Endothelial cell of umbilical vein (primary cell): ENCODE measurements around the gene RRH. TPM values are rescaled to one million over a fixed set of nuclear protein-coding genes. Genes with fewer than 3 reads are reported as not detected.

Source experiments
- BruUV-seq: library from RNA; stranded (reverse); fragments of 400-500 nt; replicated peaks from 2 replicates; lab custom pipeline; 2021; lab: Mats Ljungman, UMichigan
- CTCF ChIA-PET: fragments of 300-600, 350-600 bp; sonication (Branson Sonifier 250); formaldehyde crosslinking; loops from one replicate; lab custom pipeline; 2021; ENCODE audit warnings: antibody characterized with exemption, inconsistent platforms; lab: Charles Lee
- POLR2A ChIA-PET: fragments of 300-600, 350-600 bp; sonication (Branson Sonifier 250); formaldehyde crosslinking; loops from one replicate; lab custom pipeline; 2021; ENCODE audit warnings: antibody characterized with exemption, inconsistent platforms; lab: Charles Lee
- DNase-seq: peaks from one replicate; pipeline ENCODE4 v3.0.0-alpha.2; 2011; ENCODE audit warnings: low read depth, low spot score
- FAIRE-seq: peaks from 2 replicates; lab custom pipeline; 2011; peaks lifted over from hg19 to GRCh38; lab: Jason Lieb, UNC
- H2AFZ ChIP-seq: 2 replicates; pipeline ENCODE4 v1.6.0; 2012; ENCODE audit warnings: low read depth, low read length, control low read depth, inconsistent platforms
- H3K27ac ChIP-seq: 2 replicates; pipeline ENCODE4 v1.5.1; 2011; ENCODE audit warnings: low read depth, mild to moderate bottlenecking, control low read depth, low read length, moderate library complexity; ENCODE audit not compliant: insufficient read depth
- H3K27me3 ChIP-seq, 2 experiments: 2 replicates each; pipeline versions ENCODE4 v1.6.0 to v1.6.1; 2011; ENCODE audit warnings: low read length in 2 of 2, mixed read lengths in 1 of 2; ENCODE audit not compliant: control insufficient read depth in 2 of 2, insufficient read depth in 2 of 2
- H3K36me3 ChIP-seq, 2 experiments: 2 replicates in 1 of 2; 3 replicates in 1 of 2; pipeline ENCODE4 v1.5.1; 2011; ENCODE audit warnings: low read length in 2 of 2, mild to moderate bottlenecking in 1 of 2, moderate library complexity in 1 of 2; ENCODE audit not compliant: control insufficient read depth in 2 of 2, insufficient read depth in 2 of 2; ENCODE audit errors: extremely low read depth in 1 of 2
- H3K4me1 ChIP-seq: 3 replicates; pipeline ENCODE4 v1.5.1; 2011; ENCODE audit warnings: mild to moderate bottlenecking, low read length; ENCODE audit not compliant: control insufficient read depth, insufficient read depth; ENCODE audit errors: extremely low read depth
- H3K4me2 ChIP-seq: 2 replicates; pipeline ENCODE4 v1.6.1; 2011; ENCODE audit warnings: low read length, control low read depth, mixed read lengths; ENCODE audit not compliant: insufficient read depth
- H3K4me3 ChIP-seq, 3 experiments: fragments of 200-600 bp in 1 of 3; sonication (generic), shearing (Covaris generic) in 1 of 3; replicated peaks in 1 of 3; 2 replicates each; pipeline ENCODE4 v1.5.1; 2011 to 2016; ENCODE audit warnings: control low read depth in 3 of 3, low read length in 3 of 3, mild to moderate bottlenecking in 2 of 3, inconsistent platforms in 1 of 3, low read depth in 1 of 3, moderate library complexity in 1 of 3; ENCODE audit not compliant: insufficient read depth in 1 of 3
- H3K79me2 ChIP-seq: 2 replicates; pipeline ENCODE4 v1.6.0; 2012; ENCODE audit warnings: low read length, inconsistent platforms; ENCODE audit not compliant: control insufficient read depth, insufficient read depth
- H3K9ac ChIP-seq: replicated peaks from 2 replicates; pipeline ENCODE3; 2011; ENCODE audit warnings: low read length, control low read depth; ENCODE audit not compliant: insufficient read depth; ENCODE audit errors: extremely low read depth
- H3K9me1 ChIP-seq: replicated peaks from 3 replicates; pipeline ENCODE4 v1.6.0; 2011; ENCODE audit warnings: mild to moderate bottlenecking, low read length; ENCODE audit not compliant: control insufficient read depth, insufficient read depth; ENCODE audit errors: extremely low read depth
- H3K9me3 ChIP-seq: replicated peaks from 2 replicates; pipeline ENCODE4 v1.5.1; 2012; ENCODE audit warnings: low read length, inconsistent platforms; ENCODE audit not compliant: control insufficient read depth, insufficient read depth
- H4K20me1 ChIP-seq: replicated peaks from 2 replicates; pipeline ENCODE3; 2011; ENCODE audit warnings: mild to moderate bottlenecking, low read length; ENCODE audit not compliant: control insufficient read depth, insufficient read depth; ENCODE audit errors: extremely low read depth
- CTCF ChIP-seq, 2 donors: IDR thresholded peaks; 1 replicate in 1 of 2; 2 replicates in 1 of 2; pipeline ENCODE4 v1.5.1; 2011; ENCODE audit warnings: low read length in 2 of 2, mild to moderate bottlenecking in 2 of 2, moderate library complexity in 2 of 2, control low read depth in 1 of 2, inconsistent platforms in 1 of 2, low read depth in 1 of 2; ENCODE audit not compliant: insufficient read depth in 1 of 2; ENCODE audit errors: extremely low read depth in 1 of 2
- EZH2 ChIP-seq: IDR thresholded peaks from 2 replicates; pipeline ENCODE4 v1.6.1; 2012; ENCODE audit warnings: borderline replicate concordance, low read depth, mild to moderate bottlenecking, moderate library complexity, low read length, inconsistent platforms; ENCODE audit not compliant: severe bottlenecking
- FOS ChIP-seq: IDR thresholded peaks from 2 replicates; pipeline ENCODE4 v1.6.1; 2011; ENCODE audit warnings: mild to moderate bottlenecking, low read length, moderate library complexity, borderline replicate concordance; ENCODE audit not compliant: insufficient read depth
- GATA2 ChIP-seq: IDR thresholded peaks from 2 replicates; pipeline ENCODE4 v1.7.0; 2011; ENCODE audit warnings: low read depth, mild to moderate bottlenecking, moderate library complexity, mixed read lengths, low read length; ENCODE audit not compliant: insufficient read length, insufficient read depth
- JUN ChIP-seq: IDR thresholded peaks from 2 replicates; pipeline ENCODE4 v1.6.1; 2011; ENCODE audit warnings: borderline replicate concordance, low read depth; ENCODE audit not compliant: insufficient read length, insufficient read depth
- MAX ChIP-seq: IDR thresholded peaks from 2 replicates; pipeline ENCODE4 v1.6.1; 2011; ENCODE audit not compliant: insufficient read depth, insufficient read length
- MYC ChIP-seq: IDR thresholded peaks from one replicate; pipeline ENCODE4 v1.6.1; 2011; ENCODE audit warnings: mild to moderate bottlenecking, low read depth, low read length
- POLR2A ChIP-seq: IDR thresholded peaks from 2 replicates; pipeline ENCODE4 v1.6.1; 2012; ENCODE audit warnings: low read depth, mild to moderate bottlenecking, control low read depth, low read length
- POLR2AphosphoS5 ChIP-seq: IDR thresholded peaks from 2 replicates; pipeline ENCODE4 v1.6.1; 2012; ENCODE audit warnings: low read depth, mild to moderate bottlenecking, control low read depth, low read length, moderate library complexity; ENCODE audit not compliant: insufficient read depth
- dilution Hi-C: fragments of 300-500 bp; cut with MboI; formaldehyde crosslinking; loops from one replicate; pipeline ENCODE4 v1.15.0; 2019; ENCODE audit warnings: low sequenced_read_pairs; ENCODE audit not compliant: extremely low pct_ligation_motif_present
- intact Hi-C: fragments of 100-400 bp; cut with micrococcal nuclease; formaldehyde crosslinking; loops from one replicate; pipeline ENCODE4 v1.10.0; 2022
- polyA plus RNA-seq, 4 experiments: library from polyadenylated mRNA; depleted of rRNA in 3 of 4; stranded (reverse) in 3 of 4; unstranded in 1 of 4; fragments of >200 nt; gene quantifications; 2 replicates each; pipeline versions ENCODE4 v1.2.1 to v1.2.3, GENCODE V29; 2011 to 2012; ENCODE audit warnings: missing spikeins in 1 of 4
- total RNA-seq: library from RNA; stranded (reverse); gene quantifications from 2 replicates; pipeline ENCODE4 v1.2.3, GENCODE V29; 2021

The RRH gene
- total and polyA plus RNA-seq, 2 donors (not counting 3 experiments of a cell fraction or from before 2014, with no cell fraction given) = 0.11 to 0.31 TPM

- H3K4me2 ChIP-seq = no peak overlapping the region
- BruUV-seq = no TSS peak
- H3K79me2 ChIP-seq = peaks cover 22% of the 10 kb centered on the region
- H3K9me1 ChIP-seq = no peaks in the 10 kb centered on the region
- intact Hi-C loops (no loop called here), dilution Hi-C loops (no loop called here)
- ChIA-PET CTCF (no interaction called here), POLR2A (no interaction called here)
- H3K9ac ChIP-seq = no peak overlapping the region
- H3K4me3 ChIP-seq = no peak overlapping the region
- H3K4me1 ChIP-seq = peaks cover 13% of the 10 kb centered on the region
- H3K27me3 ChIP-seq = no peaks in the 10 kb centered on the region
- H4K20me1 ChIP-seq = no peaks in the 10 kb centered on the region
- TF ChIP-seq FOS (no peak), POLR2A (no peak), GATA2 (no peak), MYC (no peak), JUN (no peak), MAX (no peak), POLR2AphosphoS5 (no peak), EZH2 (no peak), CTCF (IDR thresholded peaks at IDR 0.05; ENCODE audit: extremely low read depth in 1 of 2, insufficient read depth in 1 of 2, low read depth in 1 of 2, low read length in 2 of 2) (no peak)
- DNase-seq = no peak
- H3K36me3 ChIP-seq = peaks cover 3 to 19% of the 10 kb centered on the region in 2 experiments
- no peaks in the 10 kb centered on the region for H3K9me3 ChIP-seq
- no peak overlapping the region for H3K27ac ChIP-seq
- no peak overlapping the region for H2AFZ ChIP-seq
- no peak for FAIRE-seq
Measured at GRCh38 chr4:109821185-109821584, 6.6 kb upstream of the RRH start.
